Loucy (cell line): ENCODE data around the gene MAJIN.

ENCODE experiments used
- EZH2phosphoT487 ChIP-seq: fragments of 200-600 bp; IDR thresholded peaks from 2 replicates; pipeline ENCODE4 v1.6.1; 2018; ENCODE audit warnings: antibody characterized with exemption, mild to moderate bottlenecking, moderate library complexity, borderline replicate concordance
- TF ChIP-seq, protein P1 (sequence below): fragments of 200-600 bp; sonication (generic); conservative IDR thresholded peaks from 2 replicates; pipeline ENCODE4 v1.5.1; 2014; ENCODE audit warnings: mild to moderate bottlenecking, antibody characterized with exemption, low read length

GRCh38 chr11:64969209-64969608 is 2.7 kb downstream of the MAJIN start:
- TF ChIP-seq, protein P1, sequence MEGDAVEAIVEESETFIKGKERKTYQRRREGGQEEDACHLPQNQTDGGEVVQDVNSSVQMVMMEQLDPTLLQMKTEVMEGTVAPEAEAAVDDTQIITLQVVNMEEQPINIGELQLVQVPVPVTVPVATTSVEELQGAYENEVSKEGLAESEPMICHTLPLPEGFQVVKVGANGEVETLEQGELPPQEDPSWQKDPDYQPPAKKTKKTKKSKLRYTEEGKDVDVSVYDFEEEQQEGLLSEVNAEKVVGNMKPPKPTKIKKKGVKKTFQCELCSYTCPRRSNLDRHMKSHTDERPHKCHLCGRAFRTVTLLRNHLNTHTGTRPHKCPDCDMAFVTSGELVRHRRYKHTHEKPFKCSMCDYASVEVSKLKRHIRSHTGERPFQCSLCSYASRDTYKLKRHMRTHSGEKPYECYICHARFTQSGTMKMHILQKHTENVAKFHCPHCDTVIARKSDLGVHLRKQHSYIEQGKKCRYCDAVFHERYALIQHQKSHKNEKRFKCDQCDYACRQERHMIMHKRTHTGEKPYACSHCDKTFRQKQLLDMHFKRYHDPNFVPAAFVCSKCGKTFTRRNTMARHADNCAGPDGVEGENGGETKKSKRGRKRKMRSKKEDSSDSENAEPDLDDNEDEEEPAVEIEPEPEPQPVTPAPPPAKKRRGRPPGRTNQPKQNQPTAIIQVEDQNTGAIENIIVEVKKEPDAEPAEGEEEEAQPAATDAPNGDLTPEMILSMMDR = no peak
- TF ChIP-seq EZH2phosphoT487 = no peak
